ENCODE data around the gene RTEL1.
"Not testable (repeated sequence)": the region's sequence is repeated elsewhere in the genome, so short reads cannot be mapped to it uniquely, and the experiment has no call there.

The RTEL1 gene

DNA sequence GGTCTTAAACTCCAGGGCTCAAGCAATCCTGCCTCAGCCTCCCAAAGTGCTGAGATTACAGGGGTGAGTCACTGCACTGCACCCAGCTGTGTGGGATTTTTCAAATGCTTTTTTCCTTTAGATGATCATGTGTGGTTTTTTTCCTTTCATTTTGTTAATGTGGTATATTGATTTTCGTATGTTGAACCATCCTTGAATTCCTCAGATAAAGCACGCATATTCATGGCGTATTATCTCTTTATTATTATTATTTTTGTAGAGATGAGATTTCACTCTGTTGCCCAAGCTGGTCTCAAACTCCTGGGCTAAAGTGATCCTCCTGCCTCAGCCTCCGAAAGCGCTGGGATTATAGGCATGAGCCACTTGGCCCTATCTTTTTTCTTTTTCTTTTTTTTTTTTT, 56.7 kb downstream of the RTEL1 start:
- no peak for DNase-seq (ENCODE audit: low read depth)

DNA sequence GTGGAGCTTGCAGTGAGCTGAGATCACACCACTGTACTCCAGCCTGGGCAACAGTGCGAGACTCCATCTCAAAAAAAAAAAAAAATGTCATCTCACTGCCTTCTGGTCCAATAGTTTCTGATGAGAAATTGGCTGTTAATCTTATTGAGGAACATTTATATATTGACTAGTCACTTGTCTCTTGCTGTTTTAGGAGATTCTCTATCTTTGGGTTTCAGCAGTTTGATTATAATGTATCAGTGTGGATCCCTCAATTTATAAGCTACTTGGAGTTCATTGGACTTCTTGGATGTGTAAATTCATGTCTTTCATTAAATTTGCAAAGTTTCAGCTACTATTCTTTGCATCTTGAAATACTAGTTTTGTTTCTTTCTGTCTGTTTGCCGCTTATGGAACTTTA, 60.9 kb downstream of the RTEL1 start:
- DNase-seq (ENCODE audit: low read depth) = no peak

DNA sequence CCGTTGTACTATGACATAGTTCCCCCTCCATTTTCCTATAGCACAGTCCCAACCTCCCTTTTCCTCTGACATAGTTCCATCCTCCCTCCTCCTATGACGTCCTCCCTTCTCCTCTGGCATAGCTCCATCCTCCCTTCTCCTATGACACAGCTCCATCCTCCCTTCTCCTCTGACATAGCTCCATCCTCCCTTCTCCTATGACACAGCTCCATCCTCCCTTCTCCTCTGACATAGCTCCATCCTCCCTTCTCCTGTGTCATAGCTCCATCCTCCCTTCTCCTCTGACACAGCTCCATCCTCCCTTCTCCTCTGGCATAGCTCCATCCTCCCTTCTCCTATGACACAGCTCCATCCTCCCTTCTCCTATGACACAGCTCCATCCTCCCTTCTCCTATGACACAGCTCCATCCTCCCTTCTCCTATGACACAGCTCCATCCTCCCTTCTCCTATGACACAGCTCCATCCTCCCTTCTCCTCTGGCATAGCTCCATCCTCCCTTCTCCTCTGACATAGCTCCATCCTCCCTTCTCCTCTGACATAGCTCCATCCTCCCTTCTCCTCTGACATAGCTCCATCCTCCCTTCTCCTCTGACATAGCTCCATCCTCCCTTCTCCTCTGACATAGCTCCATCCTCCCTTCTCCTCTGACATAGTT, 65.0 kb downstream of the RTEL1 start:
- not testable (repeated sequence) for DNase-seq (ENCODE audit: low read depth)

DNA sequence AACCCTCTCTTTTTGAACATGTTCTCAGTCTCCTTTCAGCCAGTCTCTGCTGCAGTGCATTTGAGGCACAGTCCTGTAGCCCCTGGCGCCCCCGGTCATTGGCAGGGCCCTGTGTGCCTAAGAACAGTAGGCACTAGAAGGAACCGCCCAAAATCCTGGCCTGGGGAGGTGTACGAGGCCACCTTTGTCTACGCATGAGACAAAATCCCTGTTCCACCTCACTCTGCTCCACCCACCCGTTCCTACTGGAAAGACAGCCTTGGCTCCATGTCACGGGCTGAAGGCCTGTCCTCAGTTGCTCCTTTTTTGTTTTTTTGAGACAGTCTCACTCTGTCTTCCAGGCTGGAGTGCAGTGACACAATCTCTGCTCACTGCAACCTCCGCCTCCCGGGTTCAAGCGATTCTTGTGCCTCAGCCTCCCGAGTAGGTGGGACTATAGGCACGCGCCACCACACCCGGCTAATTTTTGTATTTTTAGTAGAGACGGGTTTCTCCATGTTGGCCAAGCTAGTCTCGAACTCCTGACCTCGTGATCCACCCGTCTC, 72.1 kb downstream of the RTEL1 start:
- not testable (repeated sequence) for DNase-seq (ENCODE audit: low read depth)

DNA sequence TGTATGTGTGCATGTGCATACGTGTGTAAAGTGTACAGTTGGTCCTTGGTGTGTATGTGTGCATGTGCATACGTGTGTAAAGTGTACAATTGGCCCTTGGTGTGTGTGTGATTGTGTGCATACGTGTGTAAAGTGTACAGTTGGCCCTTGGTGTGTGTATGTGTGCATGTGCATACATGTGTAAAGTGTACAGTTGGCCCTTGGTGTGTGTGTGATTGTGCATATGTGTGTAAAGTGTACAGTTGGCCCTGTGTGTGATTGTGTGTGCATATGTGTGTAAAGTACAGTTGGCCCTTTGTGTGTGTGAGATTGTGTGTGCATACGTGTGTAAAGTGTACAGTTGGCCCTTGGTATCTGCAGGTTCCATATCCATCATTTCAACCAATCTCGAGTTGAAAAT, 73.3 kb downstream of the RTEL1 start:
- no peak for DNase-seq (ENCODE audit: low read depth)

DNA sequence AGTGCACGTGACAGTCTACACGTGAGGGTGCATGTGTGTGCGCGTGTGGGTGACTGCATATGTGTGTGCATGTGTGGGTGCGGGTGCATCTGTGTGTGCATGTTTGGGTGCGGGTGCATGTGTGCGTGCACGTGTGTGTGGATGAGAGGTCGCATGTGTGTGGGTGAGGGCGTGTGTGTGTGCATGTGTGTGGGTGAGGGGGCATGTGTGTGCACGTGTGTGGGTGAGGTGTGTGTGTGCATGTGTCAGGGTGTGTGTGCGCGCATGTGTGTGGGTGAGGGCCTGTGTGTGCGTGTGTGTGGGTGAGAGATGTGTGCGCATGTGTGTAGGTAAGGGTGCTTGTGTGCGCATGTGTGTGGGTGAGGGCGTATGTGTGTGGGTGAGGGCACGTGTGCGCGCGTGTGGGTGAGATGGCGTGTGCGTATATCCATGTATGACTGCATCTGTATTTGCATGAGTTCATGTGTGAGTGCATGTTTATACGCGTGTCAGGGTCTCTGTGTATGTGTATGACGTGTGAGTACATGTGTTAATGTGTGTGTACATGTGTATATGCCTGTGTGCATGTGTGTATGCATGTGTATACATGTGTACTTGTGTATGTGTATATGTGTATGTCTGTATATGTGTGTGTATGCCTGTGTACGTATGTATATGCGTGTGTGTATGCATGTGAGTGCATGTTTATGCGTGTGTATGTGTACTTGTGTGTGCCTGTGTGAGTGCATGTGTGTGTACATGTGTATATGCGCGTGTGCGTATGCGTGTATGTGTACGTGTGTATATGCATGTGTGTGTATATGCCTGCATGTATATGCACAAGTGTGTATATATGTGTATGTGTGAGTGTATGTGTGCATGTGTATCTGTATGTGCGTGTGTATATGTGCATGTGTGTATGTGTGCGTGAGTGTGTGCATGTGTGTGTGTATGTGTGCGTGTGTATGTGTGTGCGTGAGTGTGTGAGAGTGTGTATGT, 74.3 kb downstream of the RTEL1 start:
- no peak for DNase-seq (ENCODE audit: low read depth)

DNA sequence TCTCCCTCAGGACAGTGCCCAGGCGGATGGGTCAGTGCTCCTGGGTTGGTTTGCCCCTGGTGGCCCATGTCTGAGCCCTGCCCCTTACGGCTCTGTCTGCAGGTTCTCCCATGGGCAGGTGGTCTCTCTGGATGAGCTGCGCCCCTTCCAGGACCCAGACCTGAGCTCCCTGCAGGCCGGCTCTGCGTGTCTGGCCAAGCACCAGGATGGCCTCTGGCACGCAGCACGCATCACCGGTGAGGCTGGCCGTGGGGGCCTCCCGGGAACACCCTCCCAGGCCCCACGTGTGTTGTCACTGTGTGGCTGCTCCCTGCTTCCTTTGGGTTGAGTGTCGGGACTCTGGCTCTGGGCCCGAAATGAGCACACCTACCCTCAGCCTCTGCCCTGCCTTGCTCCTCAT, 75.0 kb downstream of the RTEL1 start:
- DNase-seq (ENCODE audit: low read depth) = no peak

DNA sequence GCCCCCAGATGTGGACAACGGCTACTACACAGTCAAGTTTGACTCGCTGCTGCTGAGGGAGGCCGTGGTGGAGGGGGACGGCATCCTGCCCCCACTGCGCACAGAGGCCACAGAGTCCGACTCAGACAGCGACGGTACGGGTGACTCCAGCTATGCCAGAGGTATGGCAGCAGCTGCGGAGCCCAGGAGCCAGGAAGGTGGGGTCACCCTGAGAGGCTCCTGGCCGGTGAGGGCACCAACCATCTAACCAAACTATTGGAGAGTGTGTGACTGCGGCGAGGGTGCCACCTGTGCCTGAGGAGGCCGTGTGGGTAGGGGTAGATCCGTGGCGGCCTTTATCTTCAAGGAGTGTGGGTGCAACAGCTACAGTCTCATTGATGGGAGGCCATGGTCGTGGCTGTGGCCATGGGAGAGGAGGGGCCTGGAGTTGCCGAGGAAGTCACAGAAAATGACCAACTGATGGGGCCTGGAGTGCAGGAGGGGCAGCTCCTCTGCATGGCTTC, 75.5 kb downstream of the RTEL1 start:
- DNase-seq (ENCODE audit: low read depth) = no peak

DNA sequence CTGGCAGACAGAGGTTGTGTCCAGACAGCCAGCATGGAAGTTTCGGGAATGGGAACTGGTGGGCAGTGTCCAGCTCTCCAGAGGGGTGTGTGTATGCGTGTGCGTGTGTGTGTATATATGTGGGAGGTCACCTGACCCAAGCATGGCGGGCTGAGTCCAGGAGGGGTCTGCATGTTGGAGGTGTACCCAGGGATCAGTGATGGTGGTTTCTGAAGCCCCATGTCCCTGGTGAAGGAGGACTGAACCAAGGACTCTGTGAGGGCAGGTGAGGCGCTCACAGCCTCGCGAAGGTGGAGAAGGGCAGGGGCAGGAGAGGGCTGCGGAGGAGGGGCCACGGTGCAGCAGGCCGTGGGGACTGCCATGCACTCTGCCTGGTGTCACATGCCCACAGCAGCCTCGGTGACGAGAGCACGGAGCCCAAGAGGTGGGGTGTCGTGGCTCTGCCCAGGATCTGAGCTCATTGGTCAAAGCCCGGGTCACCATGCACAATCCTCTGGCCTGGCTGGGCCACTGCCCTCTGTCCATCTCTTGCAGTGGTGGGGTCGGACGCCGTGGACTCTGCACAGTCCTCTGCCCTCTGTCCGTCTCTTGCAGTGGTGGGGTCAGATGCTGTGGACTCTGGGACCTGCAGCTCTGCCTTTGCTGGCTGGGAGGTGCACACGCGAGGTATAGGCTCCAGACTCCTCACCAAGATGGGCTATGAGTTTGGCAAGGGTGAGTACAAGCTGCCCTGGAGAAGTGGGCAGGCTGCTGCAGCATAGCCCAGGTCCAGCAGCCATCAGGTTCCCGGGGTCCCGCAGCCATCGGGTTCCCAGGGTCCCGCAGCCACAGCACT, 76.2 kb downstream of the RTEL1 start:
- no peak for DNase-seq (ENCODE audit: low read depth)

DNA sequence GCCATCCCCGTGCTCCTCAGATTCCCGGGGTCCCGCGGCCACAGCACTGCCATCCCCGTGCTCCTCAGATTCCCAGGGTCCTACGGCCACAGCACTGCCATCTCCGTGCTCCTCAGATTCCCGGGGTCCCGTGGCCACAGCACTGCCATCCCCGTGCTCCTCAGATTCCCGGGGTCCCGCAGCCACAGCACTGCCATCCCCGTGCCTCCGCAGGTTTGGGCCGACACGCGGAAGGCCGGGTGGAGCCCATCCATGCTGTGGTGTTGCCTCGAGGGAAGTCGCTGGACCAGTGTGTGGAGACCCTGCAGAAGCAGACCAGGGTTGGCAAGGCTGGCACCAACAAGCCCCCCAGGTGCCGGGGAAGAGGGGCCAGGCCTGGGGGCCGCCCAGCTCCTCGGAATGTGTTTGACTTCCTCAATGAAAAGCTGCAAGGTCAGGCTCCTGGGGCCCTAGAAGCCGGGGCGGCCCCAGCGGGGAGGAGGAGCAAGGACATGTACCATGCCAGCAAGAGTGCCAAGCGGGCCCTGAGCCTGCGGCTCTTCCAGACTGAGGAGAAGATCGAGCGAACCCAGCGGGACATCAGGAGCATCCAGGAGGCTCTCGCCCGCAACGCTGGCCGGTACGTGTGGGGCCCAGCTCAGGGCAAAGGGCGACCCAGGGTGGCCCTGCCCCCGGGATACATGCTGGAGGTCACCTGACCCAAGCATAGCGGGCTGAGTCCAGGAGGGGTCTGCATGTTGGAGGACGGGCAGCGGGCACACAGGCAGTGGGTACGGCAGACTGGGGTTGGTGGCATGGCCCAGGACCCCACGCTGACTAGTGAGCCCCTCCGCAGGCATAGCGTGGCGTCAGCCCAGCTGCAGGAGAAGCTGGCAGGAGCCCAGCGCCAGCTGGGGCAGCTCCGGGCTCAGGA, 77.1 kb downstream of the RTEL1 start:
- DNase-seq (ENCODE audit: low read depth) = no peak

DNA sequence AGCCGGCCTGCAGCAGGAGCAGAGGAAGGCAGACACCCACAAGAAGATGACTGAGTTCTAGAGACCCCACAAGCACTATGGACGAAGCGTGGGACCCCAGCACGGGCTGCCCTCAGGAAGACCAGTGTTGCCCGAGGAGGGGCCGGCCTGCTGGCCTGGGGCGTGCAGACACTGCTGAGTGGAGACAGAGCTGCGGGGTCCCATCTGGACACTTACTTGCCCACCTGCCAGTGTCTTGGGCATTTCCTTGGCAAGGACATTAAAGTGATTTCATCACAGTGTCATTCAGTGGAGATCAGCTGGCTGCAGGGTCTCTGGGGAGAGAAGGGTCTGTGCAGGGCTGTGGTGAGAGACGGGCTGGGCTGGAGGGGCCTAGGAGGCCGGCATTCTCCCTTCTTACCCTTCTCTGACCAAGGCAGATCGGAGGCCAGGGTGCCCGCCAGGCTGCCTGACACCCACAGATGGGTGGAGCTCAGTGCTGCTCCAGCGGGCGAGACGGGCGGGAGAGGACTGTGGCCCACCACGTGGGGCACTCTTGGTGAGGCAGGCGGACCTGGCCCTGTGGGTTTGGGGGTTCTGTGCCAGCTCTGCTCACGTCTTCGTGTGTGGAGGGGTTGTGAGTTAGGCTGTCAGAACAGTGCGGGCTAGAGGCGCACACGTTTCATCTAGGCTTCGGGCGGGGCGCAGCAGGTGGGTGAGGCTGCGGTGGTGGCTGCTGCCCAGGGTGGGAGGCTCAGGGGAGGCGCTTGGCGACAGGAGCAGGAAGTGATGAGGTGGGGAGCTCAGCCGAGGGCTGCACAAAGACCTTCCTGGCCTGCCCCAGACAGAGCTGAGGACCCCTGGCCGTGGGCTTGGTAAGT, 78.0 kb downstream of the RTEL1 start, which contains the start of gene LIME1:
Gene LIME1 (plus strand): TSS at position 806 of the 860 bp plus-strand sequence. CDS start 886 bp downstream, outside the sequence.
- no peak for DNase-seq (ENCODE audit: low read depth)

DNA sequence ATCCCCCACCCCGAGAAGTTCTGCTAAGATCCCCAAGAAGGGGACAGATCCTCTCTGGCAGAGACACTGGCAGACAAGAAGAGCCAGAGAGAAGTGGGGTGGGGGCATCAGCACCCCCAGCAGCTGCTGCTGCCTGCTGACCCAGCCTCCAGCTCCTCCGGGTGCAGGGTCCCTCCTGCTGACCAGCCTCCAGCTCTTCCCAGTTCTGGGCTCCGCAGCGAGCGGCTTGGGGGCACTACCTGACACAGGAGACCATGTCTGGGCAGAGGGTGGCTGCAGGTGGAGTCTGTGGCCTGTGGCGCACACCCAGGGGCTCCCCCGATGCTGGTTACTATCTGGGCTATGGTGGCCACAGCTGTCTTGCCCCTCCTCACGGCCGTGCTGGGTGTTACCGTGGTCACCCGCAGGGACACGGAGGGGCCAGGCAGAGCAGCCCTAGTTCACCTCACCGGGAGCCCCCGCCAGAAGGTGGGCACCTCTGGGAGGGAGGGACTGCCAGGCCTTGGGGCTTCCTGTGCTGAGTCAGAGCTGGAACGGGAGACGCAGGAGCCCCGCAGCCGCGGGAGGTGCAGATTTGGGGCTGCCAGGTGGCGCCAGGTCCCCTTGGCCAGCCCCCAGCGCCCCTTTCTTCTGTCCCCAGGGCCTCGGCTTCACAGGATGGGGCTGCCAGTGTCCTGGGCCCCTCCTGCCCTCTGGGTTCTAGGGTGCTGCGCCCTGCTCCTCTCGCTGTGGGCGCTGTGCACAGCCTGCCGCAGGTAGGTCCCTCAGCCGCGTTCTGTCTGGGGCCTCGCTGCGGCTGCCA, 79.0 kb downstream of the RTEL1 start:
- DNase-seq (ENCODE audit: low read depth) = no peak

DNA sequence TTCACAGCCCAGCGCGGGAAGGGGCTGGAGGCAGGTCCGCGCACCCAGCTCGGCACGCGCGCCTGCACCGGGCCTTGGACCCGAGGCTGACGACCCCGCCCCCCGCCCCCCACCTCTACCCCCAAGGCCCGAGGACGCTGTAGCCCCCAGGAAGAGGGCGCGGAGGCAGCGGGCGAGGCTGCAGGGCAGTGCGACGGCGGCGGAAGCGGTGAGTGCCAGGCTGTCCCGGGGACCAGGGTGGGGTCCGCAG, 79.5 kb downstream of the RTEL1 start:
- no peak for DNase-seq (ENCODE audit: low read depth)

DNA sequence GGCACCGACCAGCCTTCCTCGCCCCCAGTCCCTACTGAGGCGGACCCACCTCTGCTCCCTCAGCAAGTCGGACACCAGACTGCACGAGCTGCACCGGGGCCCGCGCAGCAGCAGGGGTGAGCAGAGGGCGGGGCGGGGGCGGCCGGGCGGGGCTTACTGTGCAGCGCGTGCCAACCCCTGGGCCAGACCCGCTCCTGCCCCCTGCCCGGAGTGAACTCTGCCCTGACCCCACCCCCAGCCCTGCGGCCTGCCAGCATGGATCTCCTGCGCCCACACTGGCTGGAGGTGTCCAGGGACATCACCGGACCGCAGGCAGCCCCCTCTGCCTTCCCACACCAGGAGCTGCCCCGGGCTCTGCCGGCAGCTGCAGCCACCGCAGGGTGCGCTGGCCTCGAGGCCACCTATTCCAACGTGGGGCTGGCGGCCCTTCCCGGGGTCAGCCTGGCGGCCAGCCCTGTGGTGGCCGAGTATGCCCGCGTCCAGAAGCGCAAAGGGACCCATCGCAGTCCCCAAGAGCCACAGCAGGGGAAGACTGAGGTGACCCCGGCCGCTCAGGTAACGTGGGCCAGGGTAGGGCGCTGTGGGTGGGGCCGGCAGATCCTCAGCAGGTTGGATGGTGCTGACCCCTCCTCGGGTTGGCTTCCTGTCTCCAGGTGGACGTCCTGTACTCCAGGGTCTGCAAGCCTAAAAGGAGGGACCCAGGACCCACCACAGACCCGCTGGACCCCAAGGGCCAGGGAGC, 80.0 kb downstream of the RTEL1 start:
- DNase-seq (ENCODE audit: low read depth) = no peak

DNA sequence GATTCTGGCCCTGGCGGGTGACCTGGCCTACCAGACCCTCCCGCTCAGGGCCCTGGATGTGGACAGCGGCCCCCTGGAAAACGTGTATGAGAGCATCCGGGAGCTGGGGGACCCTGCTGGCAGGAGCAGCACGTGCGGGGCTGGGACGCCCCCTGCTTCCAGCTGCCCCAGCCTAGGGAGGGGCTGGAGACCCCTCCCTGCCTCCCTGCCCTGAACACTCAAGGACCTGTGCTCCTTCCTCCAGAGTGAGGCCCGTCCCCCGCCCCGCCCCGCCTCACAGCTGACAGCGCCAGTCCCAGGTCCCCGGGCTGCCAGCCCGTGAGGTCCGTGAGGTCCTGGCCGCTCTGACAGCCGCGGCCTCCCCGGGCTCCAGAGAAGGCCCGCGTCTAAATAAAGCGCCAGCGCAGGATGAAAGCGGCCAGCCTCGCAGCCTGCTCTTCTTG, 80.6 kb downstream of the RTEL1 start:
- no peak for DNase-seq (ENCODE audit: low read depth)

DNA sequence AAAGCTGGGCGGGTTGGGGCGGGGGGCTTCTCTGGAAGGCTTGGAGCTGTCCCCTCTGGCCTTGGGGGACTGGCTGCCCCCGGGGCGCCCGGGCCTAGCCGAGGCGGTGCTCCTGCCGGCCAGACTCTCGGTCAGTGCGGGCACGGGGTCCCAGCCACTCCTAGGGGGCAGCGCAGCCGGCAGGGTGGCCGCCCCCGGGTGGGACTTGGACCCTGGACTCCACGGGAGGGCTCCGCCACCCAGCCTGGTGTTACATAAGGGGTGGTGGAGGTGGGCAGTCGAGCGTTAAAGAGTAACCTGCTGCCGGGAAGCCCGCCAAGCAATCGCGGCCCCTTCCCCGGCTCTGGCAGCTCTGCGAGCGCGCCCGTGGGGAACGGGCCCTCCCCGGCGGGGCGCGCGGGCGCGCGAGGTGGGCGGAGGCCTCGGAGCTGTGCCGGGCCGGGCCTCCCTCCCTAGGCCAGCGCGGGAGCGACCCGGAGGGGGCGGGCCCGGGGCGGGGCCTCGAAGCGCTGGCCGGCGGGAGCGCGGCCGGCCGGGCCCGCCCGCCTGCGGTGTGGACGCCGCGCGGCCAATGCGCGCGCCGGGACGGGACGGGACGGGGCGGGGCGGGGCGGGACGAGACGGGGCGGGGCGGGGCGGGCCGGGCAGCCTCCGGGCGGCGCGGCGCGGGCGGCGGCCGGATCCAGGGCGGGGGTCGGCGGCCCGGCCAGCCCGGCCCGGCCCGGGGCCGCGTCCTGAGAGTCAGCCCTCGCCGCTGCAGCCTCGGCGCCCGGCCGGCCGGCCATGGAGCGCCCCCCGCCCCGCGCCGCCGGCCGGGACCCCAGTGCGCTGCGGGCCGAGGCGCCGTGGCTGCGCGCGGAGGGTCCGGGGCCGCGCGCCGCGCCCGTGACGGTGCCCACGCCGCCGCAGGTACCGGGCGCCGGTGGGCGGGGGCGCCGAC, 81.3 kb downstream of the RTEL1 start, which contains the start of gene SLC2A4RG:
Gene SLC2A4RG (plus strand): TSS at position 647 of the 940 bp plus-strand sequence. CDS start 137 bp downstream, at position 784.
- peak; percentile 67 for DNase-seq (ENCODE audit: low read depth)

DNA sequence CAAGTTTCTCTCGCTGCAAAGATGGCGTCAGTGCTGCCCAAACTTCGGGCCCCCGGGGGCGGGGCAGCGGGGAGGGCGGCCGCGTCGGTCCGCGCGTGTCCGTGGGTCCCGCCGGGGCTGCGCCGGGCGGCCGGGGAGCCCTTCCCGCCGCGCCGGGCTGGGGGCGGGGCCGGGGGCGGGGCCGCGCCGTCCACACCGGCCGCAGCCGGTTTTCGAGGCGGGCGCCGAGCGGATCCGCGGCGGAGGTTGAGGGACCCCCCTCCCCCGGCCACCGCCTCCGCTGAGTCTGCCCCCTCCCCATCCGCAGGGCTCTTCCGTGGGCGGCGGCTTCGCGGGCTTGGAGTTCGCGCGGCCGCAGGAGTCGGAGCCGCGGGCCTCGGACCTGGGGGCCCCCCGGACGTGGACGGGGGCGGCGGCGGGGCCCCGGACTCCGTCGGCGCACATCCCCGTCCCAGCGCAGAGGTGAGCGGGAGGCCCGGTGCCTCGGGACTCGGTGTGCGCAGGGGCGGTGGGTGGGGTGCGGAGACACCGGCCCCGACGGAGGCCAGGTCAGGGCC, 82.0 kb downstream of the RTEL1 start:
- no peak for DNase-seq (ENCODE audit: low read depth)
